HG02840 (cell line): Measurements from ENCODE around the gene ATG9A.
"Not testable (repeated sequence)": the region's sequence is repeated elsewhere in the genome, so short reads cannot be mapped to it uniquely, and the experiment has no call there.

ENCODE experiments used
- ATAC-seq: cut with Tn5 transposase; IDR thresholded peaks from one replicate; pipeline ENCODE4 v1.9.1; 2021; ENCODE audit warnings: mild to moderate bottlenecking, moderate library complexity, moderate number of reproducible peaks; ENCODE audit not compliant: unreplicated experiment, low FRiP score

The ATG9A gene

GRCh38 chr2:219207134-219207883 lies 22.1 kb downstream of the ATG9A start:
- no peak for ATAC-seq

GRCh38 chr2:219206328-219207133 lies 22.9 kb downstream of the ATG9A start, which contains the start of gene ZFAND2B:
Gene ZFAND2B (plus strand): TSS chr2:219206782. CDS start chr2:219206988, 206 bp downstream.
- peak; percentile 93 for ATAC-seq

GRCh38 chr2:219205981-219206327 lies 23.5 kb downstream of the ATG9A start:
- ATAC-seq, result no peak

- ATAC-seq, result no peak
Measured at GRCh38 chr2:219205165-219205538, 24.3 kb downstream of the ATG9A start.

- ATAC-seq, result no peak
Measured at GRCh38 chr2:219204425-219205164, 24.8 kb downstream of the ATG9A start.

- not testable (repeated sequence) for ATAC-seq
Measured at GRCh38 chr2:219201331-219201730, 28.1 kb downstream of the ATG9A start.

GRCh38 chr2:219200502-219201326 lies 28.7 kb downstream of the ATG9A start:
- ATAC-seq, result not testable (repeated sequence)

GRCh38 chr2:219199470-219200211 lies 29.8 kb downstream of the ATG9A start:
- ATAC-seq, result no peak

- no peak for ATAC-seq
Measured at GRCh38 chr2:219198974-219199373, 30.5 kb downstream of the ATG9A start.

GRCh38 chr2:219197388-219197787 lies 32.0 kb downstream of the ATG9A start:
- ATAC-seq, result no peak

- ATAC-seq, result no peak
Measured at GRCh38 chr2:219186754-219187456, 42.5 kb downstream of the ATG9A start.

- ATAC-seq, result no peak
Measured at GRCh38 chr2:219184121-219184520, 45.3 kb downstream of the ATG9A start.

GRCh38 chr2:219183151-219183772 lies 46.2 kb downstream of the ATG9A start:
- ATAC-seq, result no peak

GRCh38 chr2:219182331-219183150 lies 46.9 kb downstream of the ATG9A start:
- ATAC-seq, result no peak

- ATAC-seq, result no peak
Measured at GRCh38 chr2:219181531-219181930, 47.9 kb downstream of the ATG9A start.

- ATAC-seq, result no peak
Measured at GRCh38 chr2:219180961-219181360, 48.5 kb downstream of the ATG9A start.

GRCh38 chr2:219179601-219180465 lies 49.6 kb downstream of the ATG9A start:
- no peak for ATAC-seq
